ENCODE data around the gene KLHL3.
A peak's percentile ranks its signal among the peaks of the same experiment; 100 is the strongest.
"Not testable (repeated sequence)": the region's sequence is repeated elsewhere in the genome, so short reads cannot be mapped to it uniquely, and the experiment has no call there.

Gene KLHL3

GRCh38 chr5:137735555-137736284 is at the start of gene KLHL3:
KLHL3 (minus strand) TSS chr5:137736089; CDS start chr5:137735646, 443 bp downstream.
- DNase-seq = peak; percentile 37

GRCh38 chr5:137782984-137783536 is 47.2 kb upstream of the KLHL3 start:
- DNase-seq = no peak

- DNase-seq = no peak
These were observed 46.2 kb upstream of the KLHL3 start for GRCh38 chr5:137782055-137782454.

- DNase-seq = no peak
These were observed 43.1 kb upstream of the KLHL3 start for GRCh38 chr5:137778772-137779564.

GRCh38 chr5:137767937-137768336 is 32.0 kb upstream of the KLHL3 start:
- DNase-seq = not testable (repeated sequence)

GRCh38 chr5:137761566-137761965 is 25.7 kb upstream of the KLHL3 start:
- no peak for DNase-seq

GRCh38 chr5:137760719-137761516 is 25.0 kb upstream of the KLHL3 start:
- DNase-seq = no peak

GRCh38 chr5:137760294-137760693 is 24.4 kb upstream of the KLHL3 start:
- DNase-seq = no peak

GRCh38 chr5:137758715-137759306 is 22.9 kb upstream of the KLHL3 start:
- no peak for DNase-seq

- DNase-seq = no peak
These were observed 22.2 kb upstream of the KLHL3 start for GRCh38 chr5:137758121-137758520.

GRCh38 chr5:137757634-137758033 is 21.7 kb upstream of the KLHL3 start:
- no peak for DNase-seq

- no peak for DNase-seq
These were observed 19.3 kb upstream of the KLHL3 start for GRCh38 chr5:137754961-137755762.

- peak; percentile 76 for DNase-seq
These were observed 18.5 kb upstream of the KLHL3 start, which contains the start of gene HNRNPA0 for GRCh38 chr5:137754188-137754960. HNRNPA0 (minus strand) TSS chr5:137754363; CDS start chr5:137754066, 297 bp downstream.

GRCh38 chr5:137753691-137754187 is 17.9 kb upstream of the KLHL3 start:
- no peak for DNase-seq

GRCh38 chr5:137752905-137753690 is 17.2 kb upstream of the KLHL3 start:
- no peak for DNase-seq

GRCh38 chr5:137751869-137752491 is 16.1 kb upstream of the KLHL3 start:
- no peak for DNase-seq

- DNase-seq = no peak
These were observed 14.5 kb upstream of the KLHL3 start for GRCh38 chr5:137750436-137750835.

- no peak for DNase-seq
These were observed 12.0 kb upstream of the KLHL3 start for GRCh38 chr5:137747848-137748247.

- no peak for DNase-seq
These were observed 7.2 kb upstream of the KLHL3 start for GRCh38 chr5:137743031-137743640.

All from NCI-H187 treated with DMSO at 0.1 percent for 48 hours (cell line).